WERI-Rb-1 (cell line): ENCODE results near the gene FNDC7.

Experiments used
- DNase-seq: peaks from one replicate; pipeline ENCODE4 v3.0.0-alpha.2; 2020
- H3K27ac ChIP-seq: fragments of 250-450 bp; sonication (Bioruptor Pico); 2 replicates; pipeline ENCODE4 v1.5.1; 2020; ENCODE audit warnings: mild to moderate bottlenecking, moderate library complexity
- H3K27me3 ChIP-seq: fragments of 250-450 bp; sonication (Bioruptor Pico); 2 replicates; pipeline ENCODE4 v1.5.1; 2021; ENCODE audit warnings: mild to moderate bottlenecking, low read depth, moderate library complexity; ENCODE audit not compliant: insufficient read depth, severe bottlenecking
- H3K36me3 ChIP-seq: fragments of 250-450 bp; sonication (Bioruptor Pico); 2 replicates; pipeline ENCODE4 v1.5.1; 2020; ENCODE audit warnings: mild to moderate bottlenecking, moderate library complexity
- H3K4me3 ChIP-seq: 2 replicates; pipeline ENCODE4 v1.5.1; 2011; ENCODE audit warnings: low read depth, mild to moderate bottlenecking, control low read depth, low read length
- H3K9me3 ChIP-seq: fragments of 250-450 bp; sonication (Bioruptor Pico); 2 replicates; pipeline ENCODE4 v1.5.1; 2021; ENCODE audit warnings: mild to moderate bottlenecking, moderate library complexity; ENCODE audit not compliant: severe bottlenecking
- CTCF ChIP-seq: IDR thresholded peaks from 2 replicates; pipeline ENCODE4 v1.5.1; 2011; ENCODE audit warnings: low read depth, mild to moderate bottlenecking, control low read depth, inconsistent platforms, low read length

Gene FNDC7

GRCh38 chr1:108685529-108685928 is 27.2 kb upstream of the FNDC7 start:
- Histone ChIP-seq H3K27me3 (no peaks in the 10 kb centered on the region), H3K27ac (no peak overlapping the region), H3K9me3 (no peaks in the 10 kb centered on the region), H3K4me3 (no peak overlapping the region), H3K36me3 (no peaks in the 10 kb centered on the region)
- no peak for TF ChIP-seq CTCF
- DNase-seq: no peak

GRCh38 chr1:108686614-108687313 is 25.9 kb upstream of the FNDC7 start:
- no peaks in the 10 kb centered on the region for H3K9me3 ChIP-seq
- no peak overlapping the region for H3K27ac ChIP-seq
- H3K4me3 ChIP-seq: no peak overlapping the region
- no peaks in the 10 kb centered on the region for H3K27me3 ChIP-seq
- no peak for TF ChIP-seq CTCF
- peaks cover under 1% of the 10 kb centered on the region; the same call in 1 of the 2 replicates for H3K36me3 ChIP-seq
- DNase-seq: no peak

- Histone ChIP-seq H3K4me3 (peak overlapping the region; percentile 99), H3K27me3 (no peaks in the 10 kb centered on the region), H3K36me3 (peaks cover 33% of the 10 kb centered on the region), H3K9me3 (no peaks in the 10 kb centered on the region), H3K27ac (peak overlapping the region; percentile 97)
- DNase-seq: no peak
- no peak for TF ChIP-seq CTCF
These were observed 21.4 kb upstream of the FNDC7 start for GRCh38 chr1:108691128-108691941.

GRCh38 chr1:108691942-108692723 is 20.6 kb upstream of the FNDC7 start, which contains the start of gene PRPF38B:
PRPF38B (plus strand) TSS chr1:108692310; CDS start chr1:108692592, 282 bp downstream.
- peak; percentile 94 for DNase-seq
- peak within 1 kb of the TSS; percentile 97 for H3K27ac ChIP-seq
- H3K9me3 ChIP-seq: no peaks in the 10 kb centered on the region
- no peak for TF ChIP-seq CTCF
- no peaks in the 10 kb centered on the region for H3K27me3 ChIP-seq
- H3K36me3 ChIP-seq: peaks cover 41% of the 10 kb centered on the region
- H3K4me3 ChIP-seq: peak within 1 kb of the TSS; percentile 99

GRCh38 chr1:108692724-108693655 is 19.7 kb upstream of the FNDC7 start:
- DNase-seq: peak; percentile 74
- Histone ChIP-seq H3K36me3 (peaks cover 47% of the 10 kb centered on the region), H3K27me3 (no peaks in the 10 kb centered on the region), H3K4me3 (peak overlapping the region; percentile 99), H3K27ac (peak overlapping the region; percentile 97), H3K9me3 (no peaks in the 10 kb centered on the region)
- TF ChIP-seq CTCF: peak; percentile 34; the same call in 1 of the 2 replicates
